GM12873 (cell line): Measurements from ENCODE around the gene ZBP1.

Experiments
- TF ChIP-seq, protein P1 (sequence below): IDR thresholded peaks from 2 replicates; pipeline ENCODE4 v1.5.1; 2012; ENCODE audit warnings: low read depth, mild to moderate bottlenecking, moderate library complexity, low read length, control low read depth; ENCODE audit not compliant: insufficient read depth; ENCODE audit errors: missing control alignments

ZBP1 gene, protein sequence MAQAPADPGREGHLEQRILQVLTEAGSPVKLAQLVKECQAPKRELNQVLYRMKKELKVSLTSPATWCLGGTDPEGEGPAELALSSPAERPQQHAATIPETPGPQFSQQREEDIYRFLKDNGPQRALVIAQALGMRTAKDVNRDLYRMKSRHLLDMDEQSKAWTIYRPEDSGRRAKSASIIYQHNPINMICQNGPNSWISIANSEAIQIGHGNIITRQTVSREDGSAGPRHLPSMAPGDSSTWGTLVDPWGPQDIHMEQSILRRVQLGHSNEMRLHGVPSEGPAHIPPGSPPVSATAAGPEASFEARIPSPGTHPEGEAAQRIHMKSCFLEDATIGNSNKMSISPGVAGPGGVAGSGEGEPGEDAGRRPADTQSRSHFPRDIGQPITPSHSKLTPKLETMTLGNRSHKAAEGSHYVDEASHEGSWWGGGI

DNA sequence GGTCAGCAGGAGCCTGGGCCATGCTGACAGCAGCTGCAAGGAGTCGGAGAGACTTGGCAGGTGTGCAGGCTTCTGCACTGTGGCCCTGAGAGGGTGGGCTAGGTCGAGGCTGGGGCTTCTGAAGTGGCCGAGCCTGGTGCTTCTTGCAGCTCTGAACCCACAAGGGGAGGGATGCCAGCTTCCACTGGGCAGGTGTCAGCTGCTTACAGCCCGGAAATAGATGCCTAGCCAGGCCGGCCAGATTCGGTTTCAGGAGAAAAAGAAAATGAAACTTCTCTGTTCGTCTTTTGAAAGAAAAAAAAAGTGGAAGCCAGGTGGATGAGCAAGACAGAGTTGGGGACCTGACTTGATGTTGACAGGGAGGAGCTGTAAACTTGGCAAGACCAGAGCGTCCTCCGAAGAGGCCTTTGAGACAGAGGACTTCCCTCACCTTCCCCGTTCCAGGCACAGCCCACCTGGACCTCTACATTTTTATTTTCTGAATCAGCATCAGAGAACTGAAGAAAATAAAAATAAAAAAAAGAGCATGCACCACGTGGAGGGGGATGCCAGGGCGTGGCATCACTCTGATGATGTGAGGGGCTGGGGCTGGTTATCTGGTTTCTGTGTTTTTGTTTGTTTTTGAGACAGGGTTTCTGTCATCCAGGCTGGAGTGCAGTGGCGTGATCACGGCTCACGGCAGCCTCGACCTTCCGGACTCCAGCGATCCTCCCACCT lies at the start of gene ZBP1:
Gene ZBP1, minus strand, starts transcription at position 153 of the 717 bp plus-strand sequence. Its CDS starts 131 bp downstream, at position 22.
- TF ChIP-seq, protein P1, sequence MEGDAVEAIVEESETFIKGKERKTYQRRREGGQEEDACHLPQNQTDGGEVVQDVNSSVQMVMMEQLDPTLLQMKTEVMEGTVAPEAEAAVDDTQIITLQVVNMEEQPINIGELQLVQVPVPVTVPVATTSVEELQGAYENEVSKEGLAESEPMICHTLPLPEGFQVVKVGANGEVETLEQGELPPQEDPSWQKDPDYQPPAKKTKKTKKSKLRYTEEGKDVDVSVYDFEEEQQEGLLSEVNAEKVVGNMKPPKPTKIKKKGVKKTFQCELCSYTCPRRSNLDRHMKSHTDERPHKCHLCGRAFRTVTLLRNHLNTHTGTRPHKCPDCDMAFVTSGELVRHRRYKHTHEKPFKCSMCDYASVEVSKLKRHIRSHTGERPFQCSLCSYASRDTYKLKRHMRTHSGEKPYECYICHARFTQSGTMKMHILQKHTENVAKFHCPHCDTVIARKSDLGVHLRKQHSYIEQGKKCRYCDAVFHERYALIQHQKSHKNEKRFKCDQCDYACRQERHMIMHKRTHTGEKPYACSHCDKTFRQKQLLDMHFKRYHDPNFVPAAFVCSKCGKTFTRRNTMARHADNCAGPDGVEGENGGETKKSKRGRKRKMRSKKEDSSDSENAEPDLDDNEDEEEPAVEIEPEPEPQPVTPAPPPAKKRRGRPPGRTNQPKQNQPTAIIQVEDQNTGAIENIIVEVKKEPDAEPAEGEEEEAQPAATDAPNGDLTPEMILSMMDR = no peak

DNA sequence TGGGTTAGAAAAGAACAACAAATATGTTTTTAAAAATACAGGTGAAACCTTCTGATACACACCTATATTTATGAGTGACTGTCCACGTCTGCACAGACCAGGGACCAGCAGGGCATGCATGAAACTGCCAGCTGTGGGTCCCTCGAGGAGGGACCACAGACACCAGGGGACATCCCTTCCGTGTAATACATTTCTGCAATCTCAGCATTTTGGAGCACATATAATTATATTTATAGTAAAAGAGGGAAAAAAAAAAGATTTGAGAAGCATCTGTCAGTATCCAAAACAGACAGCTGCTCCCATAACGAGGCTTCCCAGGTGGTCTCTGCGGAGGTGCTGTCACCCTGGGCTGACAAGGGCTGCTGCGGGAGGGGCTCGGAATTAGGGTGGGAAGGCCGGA lies 49.4 kb upstream of the ZBP1 start:
- TF ChIP-seq, protein P1 = no peak

DNA sequence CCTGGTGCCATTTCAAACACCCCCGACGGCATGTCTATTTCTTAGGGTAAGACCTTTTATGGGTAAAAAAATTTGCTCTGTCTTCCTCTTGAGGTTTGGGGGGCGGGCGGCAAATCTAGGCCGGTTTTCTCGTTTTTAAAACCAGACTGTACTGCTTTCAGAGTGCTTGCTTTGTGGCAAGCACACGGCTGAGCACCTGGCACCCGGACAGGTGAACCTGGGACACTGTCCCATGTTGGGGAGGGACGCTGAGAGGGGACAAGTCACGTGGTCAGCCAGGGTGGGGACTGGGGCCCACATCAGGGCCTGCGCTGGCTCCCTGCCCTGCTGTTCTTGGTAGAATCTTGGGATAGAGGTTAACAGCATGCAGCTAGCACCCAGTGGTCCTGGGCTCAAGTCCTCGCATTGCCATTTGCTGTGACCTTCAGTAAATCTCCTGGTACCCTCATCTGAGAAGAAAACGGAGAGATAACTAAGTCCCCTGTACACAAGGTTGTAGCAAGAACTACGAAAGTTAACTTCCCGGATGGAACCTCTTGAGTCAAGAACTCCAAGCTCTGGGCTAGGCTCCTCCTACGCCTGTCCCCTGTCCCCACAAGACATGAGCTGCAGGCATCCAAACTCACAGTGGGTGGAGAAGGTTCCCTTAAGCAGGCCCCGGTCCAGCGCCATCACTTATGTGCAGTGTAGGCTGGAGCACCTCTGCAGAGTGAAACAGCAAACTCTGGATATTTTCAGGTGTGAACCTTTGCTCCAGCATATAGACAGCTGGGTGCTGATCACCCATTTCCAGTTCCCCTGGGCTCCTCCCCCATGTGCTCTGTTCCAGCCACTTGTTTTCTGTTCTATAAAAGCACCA lies 47.9 kb upstream of the ZBP1 start:
- TF ChIP-seq, protein P1 = no peak

DNA sequence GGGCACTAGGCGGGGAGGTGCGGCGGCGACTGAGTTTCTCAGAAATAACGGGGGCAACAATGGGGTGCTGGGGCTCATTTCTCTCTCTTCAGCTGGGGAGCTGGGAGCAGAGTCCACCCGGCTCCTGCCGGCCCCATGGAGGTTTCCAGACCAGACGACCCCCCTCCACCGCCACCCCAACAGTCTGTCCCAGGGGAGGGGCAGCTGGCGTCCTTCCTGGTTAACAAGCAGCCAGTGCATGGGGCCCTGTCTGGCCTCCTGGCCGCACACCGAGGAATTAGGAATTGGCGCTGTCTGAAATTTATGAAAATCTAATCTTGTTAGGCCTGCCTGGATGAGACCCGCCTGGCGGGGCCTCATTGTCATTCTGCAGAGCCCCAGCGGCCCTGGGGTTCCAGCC lies 47.2 kb upstream of the ZBP1 start:
- TF ChIP-seq, protein P1 = no peak

DNA sequence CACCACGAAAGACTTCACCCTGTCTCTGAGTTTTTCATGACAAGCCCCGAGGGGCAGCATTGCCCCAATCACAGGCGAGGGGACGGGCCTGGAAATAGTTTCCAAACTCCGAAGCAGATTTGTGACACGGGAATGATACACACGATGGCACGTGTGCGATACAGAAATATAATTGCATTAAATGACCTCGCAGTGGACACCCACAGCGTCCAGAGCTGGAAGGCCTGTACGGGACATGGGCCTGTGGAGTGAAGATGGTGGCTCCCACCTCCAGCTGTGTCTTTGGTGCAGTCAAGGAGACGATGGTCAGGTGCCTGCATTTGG lies 46.6 kb upstream of the ZBP1 start:
- TF ChIP-seq, protein P1 = no peak

DNA sequence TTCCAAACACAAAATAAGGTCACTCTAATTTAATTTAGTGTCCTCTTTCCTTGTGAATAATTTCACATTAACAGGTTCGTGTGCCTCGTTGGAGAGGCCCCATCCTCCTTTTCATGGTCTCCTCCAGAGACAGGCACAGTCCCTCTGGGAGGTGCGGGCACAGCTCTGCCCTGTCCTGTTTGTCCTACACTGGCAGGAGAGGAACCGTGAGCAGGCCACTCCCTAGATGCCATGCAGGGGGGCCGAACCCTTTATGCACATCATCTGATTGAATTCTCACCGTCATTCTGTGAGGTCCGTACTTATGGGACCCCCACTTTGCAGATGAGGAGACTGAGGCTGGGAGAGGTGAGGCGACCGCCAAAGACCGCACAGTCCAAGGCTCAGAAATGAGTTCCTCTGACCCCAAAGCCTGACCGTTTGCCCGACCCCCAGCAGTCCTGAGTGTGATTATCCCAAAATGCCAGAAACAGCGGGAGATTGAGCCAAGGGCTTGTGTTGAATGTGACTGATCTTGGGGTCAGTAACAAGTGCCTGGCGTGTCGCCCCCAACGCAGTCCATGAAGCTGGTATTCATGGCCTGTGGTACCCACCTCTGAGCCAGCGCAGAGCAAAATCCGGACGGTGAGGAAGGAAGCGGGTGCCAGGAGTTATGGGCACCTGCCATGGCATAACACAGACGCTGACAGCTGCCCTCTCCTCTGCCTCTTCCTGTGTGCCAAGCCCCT lies 46.0 kb upstream of the ZBP1 start:
- TF ChIP-seq, protein P1 = no peak
